Fibroblast of skin of left biceps (primary cell): ENCODE data around the gene WDR7.

Source experiments
- DNase-seq, 2 experiments: peaks; one replicate each; pipeline ENCODE4 v3.0.0-alpha.2; 2013; ENCODE audit warnings: low read depth in 2 of 2

WDR7 gene

GRCh38 chr18:56937874-56938430 lies 286.8 kb downstream of the WDR7 start:
- DNase-seq = no peak

- DNase-seq = no peak
Measured at GRCh38 chr18:56945171-56946083, 294.3 kb downstream of the WDR7 start.

GRCh38 chr18:56947236-56947635 lies 296.1 kb downstream of the WDR7 start:
- no peak for DNase-seq

GRCh38 chr18:56952026-56952425 lies 300.9 kb downstream of the WDR7 start:
- no peak for DNase-seq

- DNase-seq = no peak
Measured at GRCh38 chr18:56953428-56954198, 302.5 kb downstream of the WDR7 start.

- no peak for DNase-seq
Measured at GRCh38 chr18:56955490-56955889, 304.3 kb downstream of the WDR7 start.

- no peak for DNase-seq
Measured at GRCh38 chr18:56959120-56959519, 308.0 kb downstream of the WDR7 start.

GRCh38 chr18:56962322-56962721 lies 311.2 kb downstream of the WDR7 start:
- DNase-seq = no peak

GRCh38 chr18:56967035-56967434 lies 315.9 kb downstream of the WDR7 start:
- DNase-seq = no peak

- DNase-seq = no peak
Measured at GRCh38 chr18:56973487-56973886, 322.3 kb downstream of the WDR7 start.

- no peak for DNase-seq
Measured at GRCh38 chr18:56974141-56974540, 323.0 kb downstream of the WDR7 start.

- DNase-seq = no peak
Measured at GRCh38 chr18:56975276-56975675, 324.1 kb downstream of the WDR7 start.

GRCh38 chr18:56977309-56977708 lies 326.1 kb downstream of the WDR7 start:
- DNase-seq = no peak

- DNase-seq = no peak
Measured at GRCh38 chr18:56977771-56978170, 326.6 kb downstream of the WDR7 start.

- no peak for DNase-seq
Measured at GRCh38 chr18:56980151-56980550, 329.0 kb downstream of the WDR7 start.

- DNase-seq = no peak
Measured at GRCh38 chr18:56982766-56983165, 331.6 kb downstream of the WDR7 start.

- no peak for DNase-seq
Measured at GRCh38 chr18:56983275-56983992, 332.3 kb downstream of the WDR7 start.

- no peak for DNase-seq
Measured at GRCh38 chr18:56984731-56985130, 333.6 kb downstream of the WDR7 start.

GRCh38 chr18:56986829-56987228 lies 335.7 kb downstream of the WDR7 start:
- DNase-seq = no peak

- DNase-seq = no peak
Measured at GRCh38 chr18:56987236-56987635, 336.1 kb downstream of the WDR7 start.

- DNase-seq = no peak
Measured at GRCh38 chr18:56988022-56988421, 336.9 kb downstream of the WDR7 start.

- no peak for DNase-seq
Measured at GRCh38 chr18:56990678-56991077, 339.5 kb downstream of the WDR7 start.
